HG03060 (cell line): ENCODE measurements around the gene ZC3H10.

Experiments
- ATAC-seq: cut with Tn5 transposase; IDR thresholded peaks from one replicate; pipeline ENCODE4 v1.9.1; 2021; ENCODE audit warnings: low read depth, moderate number of reproducible peaks; ENCODE audit not compliant: unreplicated experiment

ZC3H10 gene

GRCh38 chr12:56126732-56127239 is 8.7 kb downstream of the ZC3H10 start:
- ATAC-seq: no peak

- ATAC-seq: no peak
Measured at GRCh38 chr12:56127485-56127887, 9.4 kb downstream of the ZC3H10 start.

- ATAC-seq: peak; percentile 80
Measured at GRCh38 chr12:56127888-56128669, 10.0 kb downstream of the ZC3H10 start, which contains the start of gene ESYT1. Gene ESYT1, plus strand, starts transcription at chr12:56128267. Its CDS starts 53 bp downstream, at chr12:56128320.

GRCh38 chr12:56128670-56129205 is 10.7 kb downstream of the ZC3H10 start:
- ATAC-seq: no peak

GRCh38 chr12:56129206-56129941 is 11.3 kb downstream of the ZC3H10 start:
- no peak for ATAC-seq

- ATAC-seq: no peak
Measured at GRCh38 chr12:56129942-56130495, 12.0 kb downstream of the ZC3H10 start.

GRCh38 chr12:56130876-56131275 is 12.8 kb downstream of the ZC3H10 start:
- no peak for ATAC-seq

GRCh38 chr12:56134897-56135296 is 16.8 kb downstream of the ZC3H10 start:
- no peak for ATAC-seq

GRCh38 chr12:56137853-56138571 is 19.9 kb downstream of the ZC3H10 start:
- ATAC-seq: no peak

- ATAC-seq: no peak
Measured at GRCh38 chr12:56141946-56142784, 24.1 kb downstream of the ZC3H10 start.

- ATAC-seq: no peak
Measured at GRCh38 chr12:56143217-56143616, 25.2 kb downstream of the ZC3H10 start.

- ATAC-seq: no peak
Measured at GRCh38 chr12:56143870-56144269, 25.8 kb downstream of the ZC3H10 start.

- ATAC-seq: no peak
Measured at GRCh38 chr12:56145217-56145616, 27.2 kb downstream of the ZC3H10 start.

GRCh38 chr12:56146492-56147460 is 28.7 kb downstream of the ZC3H10 start:
- ATAC-seq: no peak

GRCh38 chr12:56150563-56150962 is 32.5 kb downstream of the ZC3H10 start:
- ATAC-seq: no peak

- ATAC-seq: no peak
Measured at GRCh38 chr12:56151672-56152131, 33.6 kb downstream of the ZC3H10 start.

- ATAC-seq: peak; percentile 72
Measured at GRCh38 chr12:56152132-56152755, 34.2 kb downstream of the ZC3H10 start, which contains the start of gene MYL6B. Gene MYL6B, plus strand, starts transcription at chr12:56152587. Its CDS starts 1,332 bp downstream, at chr12:56153919.
